Measurements from ENCODE around the gene ZNF223.

The ZNF223 gene

DNA sequence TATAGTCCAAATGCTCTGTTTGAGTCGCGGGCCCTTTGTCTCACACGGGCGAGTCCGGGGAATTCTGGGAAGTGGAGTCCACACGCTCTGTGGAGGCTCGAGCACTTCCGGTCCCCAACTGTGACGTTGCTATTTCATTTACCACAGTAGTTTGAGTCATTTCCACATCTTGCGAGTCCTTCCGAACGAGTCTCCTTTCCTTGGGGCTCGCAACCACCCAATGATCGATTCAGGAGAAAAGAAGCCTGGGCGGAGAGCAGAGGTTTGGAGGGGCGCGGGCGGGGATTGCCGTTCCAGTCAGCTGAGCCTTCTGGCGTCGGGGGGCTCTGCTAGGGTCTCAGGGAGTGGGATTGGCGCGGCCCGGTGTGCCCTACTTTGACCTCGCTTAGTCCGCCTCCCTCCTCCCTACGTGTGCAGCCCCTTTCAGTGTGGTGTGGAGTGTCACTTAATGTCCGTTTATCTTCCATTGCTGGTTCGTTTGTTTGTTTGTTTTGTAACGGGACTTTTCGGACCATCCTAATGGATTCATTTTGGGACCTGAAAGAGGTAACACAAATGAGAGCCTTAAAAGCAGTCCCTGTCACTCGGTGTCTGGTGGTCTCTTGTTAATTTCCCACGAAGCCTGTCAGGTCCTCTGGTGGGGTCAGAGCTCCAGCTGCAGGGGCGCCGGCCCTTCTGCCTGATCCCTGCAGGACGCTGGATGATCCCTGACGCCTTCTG lies 26.5 kb upstream of the ZNF223 start, which contains the start of gene ZNF222:
TSS of gene ZNF222 (plus strand) at position 163 of the 720 bp plus-strand sequence. CDS start at position 221, 58 bp downstream.
- no peaks in the 10 kb centered on the region for H3K79me2 ChIP-seq (ENCODE audit: insufficient read depth, low read length)
- H3K27ac ChIP-seq (ENCODE audit: low read depth, low read length): no peak within 1 kb of the TSS
- no peaks in the 10 kb centered on the region for H4K20me1 ChIP-seq (ENCODE audit: low read depth, low read length)
- H3K36me3 ChIP-seq (ENCODE audit: low read length): no peaks in the 10 kb centered on the region
- no peak within 1 kb of the TSS for H3K4me3 ChIP-seq (ENCODE audit: insufficient read depth, low read length, poor library complexity, severe bottlenecking)
- no peak within 1 kb of the TSS for H3K4me2 ChIP-seq (ENCODE audit: low read depth, low read length, poor library complexity, severe bottlenecking)
- H3K9me2 ChIP-seq (replicated peaks; ENCODE audit: insufficient read depth, low read length): 0 out of 2 replicates have a peak, but pooled peaks cover 3% of the 10 kb centered on the region
- H3F3A ChIP-seq (ENCODE audit: insufficient read depth): no peaks in the 10 kb centered on the region
- H2AFZ ChIP-seq (ENCODE audit: low read depth, low read length, severe bottlenecking): peak within 1 kb of the TSS; percentile 40
- TF ChIP-seq CTCF (IDR thresholded peaks at IDR 0.05; ENCODE audit: insufficient read depth, low read length, poor library complexity, severe bottlenecking) (no peak), EZH2phosphoT487 (conservative IDR thresholded peaks at IDR 0.05; ENCODE audit: low read length) (no peak)
- H3K27me3 ChIP-seq (ENCODE audit: low read length): no peaks in the 10 kb centered on the region
- no peaks in the 10 kb centered on the region; the same call in 1 of the 2 replicates for H3K9me3 ChIP-seq (ENCODE audit: insufficient read depth, low read length)
- H3K9ac ChIP-seq (ENCODE audit: low read length): no peak within 1 kb of the TSS

DNA sequence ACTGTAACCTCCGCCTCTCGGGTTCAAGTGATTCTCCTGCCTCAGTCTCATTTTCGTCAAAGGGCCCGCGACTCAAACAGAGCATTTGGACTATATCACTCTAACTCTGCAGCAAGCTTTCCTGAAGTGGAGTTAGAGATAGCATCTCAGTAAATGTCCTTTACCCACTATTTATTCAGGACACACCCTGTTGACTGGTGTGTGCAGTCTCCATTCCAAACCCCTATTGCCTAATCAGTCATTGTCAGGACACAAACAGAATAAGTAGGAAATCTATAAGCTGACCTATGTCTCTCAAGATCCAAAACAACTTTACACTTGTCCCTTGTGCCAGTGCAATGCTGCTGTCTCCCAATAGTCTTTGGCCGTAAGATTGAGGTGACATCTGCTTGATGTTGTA lies 25.2 kb upstream of the ZNF223 start:
- Histone ChIP-seq H3F3A (ENCODE audit: insufficient read depth) (no peaks in the 10 kb centered on the region), H2AFZ (ENCODE audit: low read depth, low read length, severe bottlenecking) (no peak overlapping the region), H3K27me3 (ENCODE audit: low read length) (no peaks in the 10 kb centered on the region), H3K36me3 (ENCODE audit: low read length) (no peaks in the 10 kb centered on the region), H3K27ac (ENCODE audit: low read depth, low read length) (no peak overlapping the region), H4K20me1 (ENCODE audit: low read depth, low read length) (no peaks in the 10 kb centered on the region), H3K4me3 (ENCODE audit: insufficient read depth, low read length, poor library complexity, severe bottlenecking) (no peak overlapping the region), H3K9ac (ENCODE audit: low read length) (no peak overlapping the region), H3K9me2 (replicated peaks; ENCODE audit: insufficient read depth, low read length) (0 out of 2 replicates have a peak, but pooled peaks cover 3% of the 10 kb centered on the region), H3K4me2 (ENCODE audit: low read depth, low read length, poor library complexity, severe bottlenecking) (no peak overlapping the region), H3K9me3 (ENCODE audit: insufficient read depth, low read length) (no peaks in the 10 kb centered on the region; the same call in 1 of the 2 replicates), H3K79me2 (ENCODE audit: insufficient read depth, low read length) (no peaks in the 10 kb centered on the region)
- TF ChIP-seq EZH2phosphoT487 (conservative IDR thresholded peaks at IDR 0.05; ENCODE audit: low read length) (no peak), CTCF (IDR thresholded peaks at IDR 0.05; ENCODE audit: insufficient read depth, low read length, poor library complexity, severe bottlenecking) (no peak)

GRCh38 chr19:44032001-44032610 lies 19.7 kb upstream of the ZNF223 start:
- H3K27me3 ChIP-seq (ENCODE audit: low read length): no peaks in the 10 kb centered on the region
- H3K27ac ChIP-seq (ENCODE audit: low read depth, low read length): no peak overlapping the region
- no peaks in the 10 kb centered on the region for H4K20me1 ChIP-seq (ENCODE audit: low read depth, low read length)
- H3K9ac ChIP-seq (ENCODE audit: low read length): no peak overlapping the region
- H3K9me3 ChIP-seq (ENCODE audit: insufficient read depth, low read length): peaks cover 8% of the 10 kb centered on the region; the same call in 1 of the 2 replicates
- no peaks in the 10 kb centered on the region for H3K79me2 ChIP-seq (ENCODE audit: insufficient read depth, low read length)
- no peak overlapping the region for H2AFZ ChIP-seq (ENCODE audit: low read depth, low read length, severe bottlenecking)
- no peak overlapping the region for H3K4me3 ChIP-seq (ENCODE audit: insufficient read depth, low read length, poor library complexity, severe bottlenecking)
- H3K4me2 ChIP-seq (ENCODE audit: low read depth, low read length, poor library complexity, severe bottlenecking): no peak overlapping the region
- H3K9me2 ChIP-seq (replicated peaks; ENCODE audit: insufficient read depth, low read length): 0 out of 2 replicates have a peak, but pooled peaks cover 3% of the 10 kb centered on the region
- H3F3A ChIP-seq (ENCODE audit: insufficient read depth): no peaks in the 10 kb centered on the region
- no peak for TF ChIP-seq CTCF (IDR thresholded peaks at IDR 0.05; ENCODE audit: insufficient read depth, low read length, poor library complexity, severe bottlenecking)
- TF ChIP-seq EZH2phosphoT487 (conservative IDR thresholded peaks at IDR 0.05; ENCODE audit: low read length): no peak
- H3K36me3 ChIP-seq (ENCODE audit: low read length): no peaks in the 10 kb centered on the region

All from SU-DHL-6 (cell line).